ENCODE results near the gene KIFBP.

DNA sequence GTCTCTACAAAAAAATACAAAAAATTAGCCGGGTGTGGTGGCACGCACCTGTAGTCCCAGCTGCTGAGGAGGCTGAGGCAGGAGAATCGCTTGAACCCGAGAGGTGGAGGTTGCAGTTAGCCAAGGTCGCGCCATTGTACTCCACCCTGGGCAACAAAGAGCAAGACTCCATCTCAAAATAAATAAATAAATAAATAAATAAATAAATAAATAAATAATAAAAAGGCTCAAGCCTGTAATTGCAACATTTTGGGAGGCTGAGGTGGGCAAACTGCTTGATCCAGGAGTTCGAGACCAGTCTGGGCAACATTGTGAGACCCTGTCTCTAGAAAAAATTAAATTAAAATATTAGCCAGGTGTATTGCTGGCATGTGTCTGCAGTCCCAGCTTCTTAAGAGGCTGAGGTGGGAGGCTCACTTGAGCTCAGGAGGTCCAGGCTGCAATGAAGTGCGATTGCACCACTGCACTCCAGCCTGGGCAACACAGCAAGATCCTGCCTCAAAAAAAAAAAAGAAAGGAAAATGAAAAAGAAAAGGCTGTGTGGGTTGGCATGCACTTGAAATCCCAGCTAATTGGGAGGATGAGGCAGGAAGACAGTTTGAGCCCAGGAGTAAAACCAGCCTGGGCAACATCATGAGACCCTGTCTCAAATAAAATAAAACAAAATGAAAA, 71.7 kb downstream of the KIFBP start:
- TF ChIP-seq, protein P1, sequence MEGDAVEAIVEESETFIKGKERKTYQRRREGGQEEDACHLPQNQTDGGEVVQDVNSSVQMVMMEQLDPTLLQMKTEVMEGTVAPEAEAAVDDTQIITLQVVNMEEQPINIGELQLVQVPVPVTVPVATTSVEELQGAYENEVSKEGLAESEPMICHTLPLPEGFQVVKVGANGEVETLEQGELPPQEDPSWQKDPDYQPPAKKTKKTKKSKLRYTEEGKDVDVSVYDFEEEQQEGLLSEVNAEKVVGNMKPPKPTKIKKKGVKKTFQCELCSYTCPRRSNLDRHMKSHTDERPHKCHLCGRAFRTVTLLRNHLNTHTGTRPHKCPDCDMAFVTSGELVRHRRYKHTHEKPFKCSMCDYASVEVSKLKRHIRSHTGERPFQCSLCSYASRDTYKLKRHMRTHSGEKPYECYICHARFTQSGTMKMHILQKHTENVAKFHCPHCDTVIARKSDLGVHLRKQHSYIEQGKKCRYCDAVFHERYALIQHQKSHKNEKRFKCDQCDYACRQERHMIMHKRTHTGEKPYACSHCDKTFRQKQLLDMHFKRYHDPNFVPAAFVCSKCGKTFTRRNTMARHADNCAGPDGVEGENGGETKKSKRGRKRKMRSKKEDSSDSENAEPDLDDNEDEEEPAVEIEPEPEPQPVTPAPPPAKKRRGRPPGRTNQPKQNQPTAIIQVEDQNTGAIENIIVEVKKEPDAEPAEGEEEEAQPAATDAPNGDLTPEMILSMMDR (IDR thresholded peaks at IDR 0.05) = no peak
- TF ChIP-seq POLR2A (IDR thresholded peaks at IDR 0.05) = no peak
